GM19324 (cell line): ENCODE results near the gene EDDM13.
"Not testable (repeated sequence)": the region's sequence is repeated elsewhere in the genome, so short reads cannot be mapped to it uniquely, and the experiment has no call there.

Source experiments
- ATAC-seq: cut with Tn5 transposase; IDR thresholded peaks from one replicate; pipeline ENCODE4 v1.9.1; 2021; ENCODE audit warnings: mild to moderate bottlenecking, moderate library complexity; ENCODE audit not compliant: unreplicated experiment, low FRiP score

The EDDM13 gene

DNA sequence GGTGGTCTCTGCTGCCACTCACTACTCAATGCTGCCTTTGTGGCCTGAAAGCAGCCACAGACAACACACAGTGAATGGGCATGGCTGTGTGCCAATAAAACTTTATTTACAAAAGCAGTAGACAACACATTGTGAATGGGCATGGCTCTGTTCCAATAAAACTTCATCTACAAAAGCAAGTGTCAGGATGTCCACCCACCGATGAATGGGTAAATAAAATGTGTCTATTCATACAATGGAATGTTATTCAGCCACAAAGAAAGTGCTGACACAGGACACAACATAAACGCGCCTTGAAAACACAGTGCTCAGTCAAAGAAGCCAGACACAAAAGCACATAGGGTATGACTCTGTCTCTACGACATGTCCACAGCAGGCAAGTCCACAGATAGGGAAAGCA is 22.0 kb downstream of the EDDM13 start:
- no peak for ATAC-seq

DNA sequence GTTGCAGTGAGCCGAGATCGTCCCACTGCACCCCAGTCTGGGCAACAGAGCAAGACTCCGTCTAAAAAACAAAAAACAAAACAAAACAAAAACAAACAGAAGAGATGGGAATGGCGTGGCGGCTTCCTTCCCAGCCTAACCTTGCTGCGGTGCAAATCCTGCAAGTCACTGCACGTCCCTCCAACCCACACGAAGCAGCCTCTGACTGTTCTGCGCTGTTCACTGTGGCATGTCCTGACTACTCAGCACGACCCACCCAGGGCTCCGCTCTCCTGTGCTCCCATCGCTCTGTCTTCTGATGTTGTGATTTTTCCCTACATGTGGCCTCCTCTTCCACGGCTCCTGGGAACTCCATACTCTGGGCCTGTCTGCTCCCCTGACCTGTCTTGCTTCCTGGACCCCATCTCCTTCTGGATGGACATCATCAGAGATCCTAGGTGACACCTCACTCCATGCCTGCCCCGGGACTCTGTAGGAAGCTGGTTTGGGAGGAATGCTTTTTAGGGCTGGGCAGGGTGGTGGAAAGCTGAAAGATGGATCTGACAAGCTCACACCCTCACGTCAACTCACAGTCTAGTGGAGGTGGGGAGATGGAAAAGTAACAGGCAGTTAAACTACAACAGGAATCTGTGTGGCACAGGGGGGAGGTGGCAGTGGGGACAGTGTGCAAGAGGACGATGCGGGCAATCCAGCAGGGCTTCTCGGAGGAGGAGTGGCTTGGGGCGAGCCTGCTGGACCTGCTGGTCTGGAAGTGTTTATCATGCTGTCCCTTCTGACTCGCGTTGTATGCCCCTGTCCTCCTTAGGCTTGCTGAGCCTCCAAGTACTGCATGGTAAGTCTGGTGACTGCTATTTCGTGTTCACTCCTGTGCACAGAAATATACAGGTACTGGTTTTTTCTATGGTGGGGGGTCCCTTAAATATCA is 23.2 kb downstream of the EDDM13 start:
- ATAC-seq, result no peak

DNA sequence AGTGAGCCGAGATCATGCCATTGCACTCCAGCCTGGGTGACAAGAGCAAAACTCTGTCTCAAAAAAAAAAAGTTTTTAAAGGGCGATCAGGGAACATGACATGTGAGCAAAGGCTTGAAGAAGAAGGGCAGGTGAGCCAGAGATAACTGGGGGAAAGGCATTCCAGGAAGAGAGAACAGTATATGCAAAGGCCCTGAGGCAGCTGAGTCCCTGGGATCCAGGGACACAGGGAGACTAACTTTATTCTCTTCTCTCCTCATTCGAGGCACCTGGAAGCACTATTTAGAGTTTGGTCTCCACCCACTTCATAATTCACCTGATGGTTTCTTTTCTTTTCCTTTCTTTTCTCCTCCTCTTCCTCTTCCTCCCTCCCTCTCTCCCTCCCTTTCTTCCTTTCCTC is 24.5 kb downstream of the EDDM13 start:
- no peak for ATAC-seq

DNA sequence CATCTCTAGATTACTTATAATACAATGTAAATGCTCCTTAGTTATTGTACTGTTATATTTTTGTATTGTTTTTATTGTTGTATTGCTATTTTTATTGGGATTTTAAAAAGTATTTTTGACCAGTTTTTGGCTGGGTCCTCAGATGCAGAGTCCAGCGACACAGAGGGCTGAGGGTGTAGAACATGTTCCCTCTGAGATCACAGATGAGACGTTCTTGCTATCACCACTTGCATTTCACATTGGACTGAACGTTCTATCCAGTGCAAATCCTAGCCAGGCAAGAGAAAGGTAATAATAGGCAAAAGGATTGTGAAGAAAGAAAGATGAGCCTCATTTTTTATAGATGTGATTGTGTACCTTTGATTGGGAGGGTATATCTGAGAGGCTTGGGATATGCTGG is 27.1 kb downstream of the EDDM13 start:
- ATAC-seq, result no peak

DNA sequence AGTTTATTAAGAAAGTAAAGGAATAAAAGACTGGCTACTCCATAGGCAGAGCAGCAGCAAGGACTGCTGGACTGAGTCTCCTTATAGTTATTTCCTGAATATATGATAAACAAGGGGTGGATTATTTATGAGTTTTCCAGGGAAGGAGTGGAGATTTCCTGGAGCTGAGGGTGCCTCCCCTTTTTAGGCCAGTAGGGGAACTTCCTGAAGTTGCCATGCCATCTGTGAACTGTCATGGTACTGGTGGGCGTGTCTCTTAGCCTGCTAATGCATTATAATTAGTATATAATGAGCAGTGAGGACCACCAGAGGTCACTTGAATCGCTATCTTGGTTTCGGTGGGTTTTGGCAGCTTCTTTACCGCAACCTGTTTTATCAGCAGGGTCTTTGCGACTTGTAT is 28.6 kb downstream of the EDDM13 start:
- ATAC-seq, result no peak

DNA sequence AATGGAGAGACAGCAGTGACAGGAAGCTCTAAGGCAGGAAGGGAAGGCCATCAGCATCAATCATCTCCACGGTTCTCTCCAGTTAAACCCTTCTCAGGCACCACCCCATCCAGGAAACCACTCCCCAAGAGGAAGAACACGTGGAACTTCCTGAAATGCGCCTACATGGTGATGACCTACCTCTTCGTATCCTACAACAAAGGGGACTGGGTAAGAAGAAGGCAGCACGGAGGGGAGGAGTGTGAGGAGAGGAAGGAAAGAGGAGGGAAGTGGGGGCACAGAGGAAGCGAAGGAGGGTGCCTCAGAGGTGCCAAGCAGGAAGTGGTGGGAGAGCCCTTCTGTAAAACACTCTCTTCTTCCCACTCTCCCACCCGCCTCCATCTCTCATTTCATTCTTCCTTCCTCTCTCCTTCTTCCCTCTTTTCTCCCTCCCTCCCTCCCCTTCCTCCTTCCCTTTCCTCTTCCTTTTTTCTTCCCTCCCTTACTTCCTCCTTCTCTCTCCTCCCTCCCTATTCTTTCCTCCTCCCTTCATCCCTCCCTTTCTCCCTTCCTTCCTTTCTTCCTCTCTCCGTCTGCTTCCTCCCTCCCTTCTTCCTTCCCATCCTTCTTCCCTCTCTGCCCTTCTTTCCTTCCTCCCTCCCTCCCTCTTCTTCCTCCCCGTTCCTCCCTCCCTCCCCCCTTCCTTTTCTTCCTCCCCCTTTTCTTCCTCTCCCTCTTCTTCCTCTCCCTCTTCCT is 29.5 kb downstream of the EDDM13 start:
- no peak for ATAC-seq

DNA sequence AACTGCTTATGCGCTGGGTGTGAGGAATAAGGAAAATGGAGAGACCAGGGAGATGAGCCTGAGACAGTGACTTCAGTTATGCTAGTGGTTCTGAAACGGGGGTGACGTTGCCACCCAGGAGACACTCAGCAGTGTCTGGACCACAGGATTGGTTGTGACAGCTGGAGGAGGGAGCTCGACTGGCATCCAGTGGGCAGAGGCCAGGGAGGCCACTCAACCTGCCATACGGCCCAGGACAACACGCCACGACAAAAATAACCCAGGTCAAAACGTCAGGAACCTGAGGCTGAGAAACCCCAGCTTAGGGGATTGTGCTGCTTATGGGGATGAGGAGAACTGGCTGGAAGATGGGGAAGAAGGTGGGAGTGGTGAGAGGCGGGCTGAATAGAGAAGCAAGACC is 31.7 kb downstream of the EDDM13 start:
- ATAC-seq, result no peak

DNA sequence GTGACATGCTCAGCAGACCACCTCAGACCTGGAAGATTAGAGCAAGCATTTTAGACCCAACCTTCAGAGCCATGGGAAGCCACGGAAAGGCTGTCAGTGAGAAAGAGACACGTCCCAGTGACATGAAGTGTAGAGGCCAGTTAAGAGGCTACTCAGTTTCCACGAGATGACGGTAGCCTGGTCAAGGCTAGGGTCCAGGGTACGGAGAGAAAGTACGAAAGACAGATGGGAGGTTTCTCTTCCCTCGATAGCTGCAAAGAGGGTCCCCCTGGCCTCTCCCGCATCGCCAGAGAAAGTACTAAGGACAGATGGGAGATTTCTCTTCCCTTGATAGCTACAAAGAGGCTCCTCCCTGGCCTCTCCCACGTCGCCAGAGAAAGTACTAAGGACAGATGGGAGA is 33.5 kb downstream of the EDDM13 start:
- ATAC-seq, result no peak

DNA sequence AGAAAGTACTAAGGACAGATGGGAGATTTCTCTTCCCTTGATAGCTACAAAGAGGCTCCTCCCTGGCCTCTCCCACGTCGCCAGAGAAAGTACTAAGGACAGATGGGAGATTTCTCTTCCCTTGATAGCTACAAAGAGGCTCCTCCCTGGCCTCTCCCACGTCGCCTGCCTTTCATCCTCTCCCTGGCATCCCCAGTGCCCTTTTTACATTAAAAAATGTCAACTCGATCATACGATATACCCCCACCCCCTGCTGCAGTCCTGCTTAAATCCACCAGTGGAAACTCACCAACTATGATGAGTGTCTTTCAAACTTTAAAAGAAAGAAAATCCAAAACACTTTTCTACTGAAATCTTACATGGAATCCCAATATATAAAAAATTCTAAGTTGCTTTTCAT is 34.5 kb downstream of the EDDM13 start:
- ATAC-seq, result not testable (repeated sequence)

DNA sequence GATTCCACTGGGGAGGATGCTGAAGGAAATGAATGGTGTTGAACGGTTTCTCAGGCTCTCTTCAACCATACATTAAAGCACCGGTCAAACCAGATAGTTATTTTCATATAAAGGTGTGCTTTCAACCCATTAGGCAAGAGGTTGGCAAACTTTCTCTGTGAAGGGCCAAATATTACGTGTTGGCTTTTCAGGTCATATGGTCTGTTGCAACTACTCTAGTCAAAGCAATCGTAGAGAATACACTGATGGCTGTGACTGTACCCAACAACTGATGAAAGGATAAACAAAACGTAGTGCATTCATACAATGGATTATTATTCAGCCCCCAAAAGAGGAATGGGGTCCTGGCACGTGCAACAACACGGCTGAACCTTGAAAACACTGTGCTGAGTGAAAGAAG is 36.2 kb downstream of the EDDM13 start:
- ATAC-seq, result no peak

DNA sequence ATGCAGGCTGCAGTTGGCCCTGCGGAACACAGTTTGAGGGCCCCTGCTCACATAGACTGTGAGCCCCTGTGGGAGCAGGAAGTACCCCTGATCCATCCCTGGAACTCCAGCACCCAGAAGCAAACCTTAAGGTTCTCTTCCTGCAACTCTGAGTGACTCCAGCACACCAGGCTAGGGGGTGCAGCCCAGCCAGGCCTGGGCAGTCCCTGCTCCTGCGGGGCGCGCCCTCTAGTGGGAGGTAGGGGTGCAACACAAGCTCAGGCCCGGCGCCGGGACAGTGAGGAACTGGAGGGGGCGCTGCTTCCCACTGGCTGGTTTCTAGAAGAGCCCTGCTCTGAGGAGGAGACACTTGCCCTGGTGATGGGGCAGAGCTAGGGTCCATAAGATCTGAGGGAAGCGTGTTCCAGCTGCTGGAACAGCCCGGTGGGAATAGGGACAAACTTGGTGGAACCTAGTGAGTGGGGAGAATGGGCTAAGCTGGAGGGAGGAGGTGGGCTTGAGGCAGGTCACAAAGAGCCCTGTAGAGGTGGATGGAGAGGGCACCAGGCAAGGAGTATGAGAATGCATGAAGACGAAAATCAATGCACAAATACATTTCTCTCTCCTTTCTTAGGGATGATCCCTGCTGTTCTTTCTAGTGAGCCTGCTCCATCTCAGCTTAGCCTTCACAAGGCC is 37.1 kb downstream of the EDDM13 start:
- no peak for ATAC-seq

DNA sequence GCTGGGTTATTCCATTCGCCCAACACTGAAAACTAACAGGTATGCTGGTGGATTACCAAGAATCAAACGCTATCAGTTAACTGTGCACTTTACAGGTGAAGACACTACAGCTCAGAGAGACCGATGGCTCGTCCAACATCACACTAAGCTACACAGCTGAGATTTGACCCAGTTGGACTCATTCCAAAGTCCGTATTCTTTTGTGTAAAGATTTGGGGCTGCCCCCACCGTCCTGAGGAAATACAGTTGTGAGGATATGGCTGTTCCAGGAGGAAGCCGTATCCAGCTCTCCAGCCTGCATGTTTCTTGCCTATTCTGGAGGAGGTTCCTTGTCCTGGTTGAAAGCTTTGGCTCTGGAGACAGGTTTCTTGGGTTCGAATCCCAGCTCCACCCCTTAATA is 37.9 kb downstream of the EDDM13 start:
- no peak for ATAC-seq

DNA sequence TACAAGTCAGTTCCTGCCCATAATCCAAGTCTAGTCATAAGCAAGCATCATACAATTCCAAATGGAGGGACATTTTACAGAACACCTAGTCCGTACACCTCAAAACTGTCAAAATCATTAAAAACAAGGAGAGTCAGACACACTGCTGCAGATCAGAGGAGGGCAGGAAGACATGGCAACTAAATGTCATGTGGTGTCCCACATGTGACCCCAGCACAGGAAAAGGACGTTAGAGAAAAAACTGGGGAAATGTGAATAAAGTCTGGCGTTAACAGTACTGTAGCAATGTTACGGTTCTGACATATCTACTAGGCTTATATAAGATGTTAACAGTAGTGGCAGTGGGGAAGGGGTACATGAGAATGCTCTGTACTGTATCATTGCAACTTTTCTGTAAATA is 39.8 kb downstream of the EDDM13 start:
- ATAC-seq, result no peak

DNA sequence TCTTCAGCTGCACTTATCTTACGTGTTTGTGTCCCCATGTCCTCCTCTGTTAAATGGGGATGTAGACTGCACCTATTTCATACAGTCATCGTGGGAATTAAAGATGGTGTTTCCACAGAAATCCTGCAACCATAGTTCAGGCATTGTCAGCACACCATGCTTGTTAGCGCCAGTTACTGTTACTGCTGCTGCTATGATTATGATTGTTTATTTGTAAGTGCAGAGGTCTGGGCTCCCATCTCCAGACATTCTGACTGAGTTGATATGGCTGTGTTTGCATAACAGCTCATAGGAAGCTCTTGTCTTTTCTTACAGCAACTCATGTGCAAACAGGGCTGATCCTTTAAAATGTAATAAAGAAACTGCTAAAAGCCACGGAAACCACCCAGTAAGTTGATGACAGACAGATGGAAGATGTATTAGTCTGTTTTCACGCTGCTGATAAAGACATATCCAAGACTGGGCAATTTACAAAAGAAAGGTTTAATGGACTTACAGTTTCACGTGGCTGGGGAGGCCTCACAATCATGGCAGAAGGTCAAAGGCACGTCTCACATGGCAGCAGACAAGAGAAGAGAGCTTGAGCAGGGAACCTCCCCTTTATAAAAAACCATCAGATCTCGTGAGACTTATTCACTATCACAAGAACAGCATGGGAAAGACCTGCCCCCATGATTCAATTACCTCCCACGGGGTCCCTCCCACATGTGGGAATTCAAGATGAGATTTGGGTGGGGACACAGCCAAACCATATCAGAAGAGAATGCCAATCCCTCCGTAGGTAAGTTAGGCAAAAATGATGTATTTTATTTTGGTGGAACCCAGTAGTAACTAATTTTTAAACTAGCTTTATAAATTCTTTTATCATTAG is 40.5 kb downstream of the EDDM13 start:
- ATAC-seq, result no peak

DNA sequence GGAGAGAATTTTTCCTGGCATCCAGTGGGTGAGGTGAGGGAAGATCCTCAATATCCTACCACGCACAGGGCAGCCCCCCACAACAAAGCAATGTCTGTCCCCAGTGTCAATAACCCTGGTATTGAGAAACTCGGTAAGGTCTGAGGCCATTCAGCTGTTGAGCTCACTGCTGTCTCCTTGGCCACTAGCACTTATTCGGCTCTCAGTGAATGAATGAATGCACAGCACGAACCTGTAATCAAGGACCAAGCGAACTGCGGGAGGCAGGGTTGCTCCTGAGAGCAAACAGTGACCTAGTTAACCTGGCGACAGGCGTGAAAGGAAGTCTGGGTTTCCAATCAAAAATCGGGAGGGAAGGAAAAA is 41.5 kb downstream of the EDDM13 start:
- ATAC-seq, result no peak

DNA sequence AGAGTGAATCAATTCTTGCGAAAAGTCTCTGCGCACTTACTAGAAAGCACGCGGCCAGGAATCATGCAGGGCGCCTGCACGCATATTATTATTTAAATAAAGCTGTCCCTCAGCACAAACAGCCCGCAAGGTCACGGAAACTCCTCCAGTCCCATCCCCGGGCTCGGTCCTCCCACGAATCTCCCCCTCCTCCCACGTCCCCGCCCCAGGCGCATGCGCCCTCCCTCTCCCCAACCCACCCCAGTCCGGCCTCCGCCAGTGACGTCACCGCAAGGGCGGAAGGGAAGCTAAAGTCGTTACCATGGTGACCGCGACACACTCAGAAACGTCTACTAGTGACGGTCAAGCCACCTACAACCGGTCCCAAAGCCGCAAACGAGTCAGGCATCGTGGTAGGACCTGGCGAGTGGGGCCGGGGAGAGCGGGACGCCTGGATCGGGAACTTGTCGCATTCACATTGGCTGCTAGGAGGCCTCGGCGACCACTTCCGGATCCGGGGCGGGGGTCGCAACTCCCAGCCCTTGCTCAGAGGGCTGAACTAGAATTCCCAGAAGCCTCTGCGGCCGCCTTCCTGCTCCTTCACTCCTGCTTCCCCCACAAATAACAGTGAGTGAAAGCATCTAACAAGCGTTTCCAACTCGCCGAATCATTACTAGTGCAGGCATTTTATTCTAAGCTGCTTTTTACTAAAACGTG is 42.0 kb downstream of the EDDM13 start, which contains the start of gene ZSCAN5A:
TSS of gene ZSCAN5A (minus strand) at position 459 of the 696 bp plus-strand sequence. CDS start 89,793 bp downstream, outside the sequence.
- peak; percentile 92 for ATAC-seq

DNA sequence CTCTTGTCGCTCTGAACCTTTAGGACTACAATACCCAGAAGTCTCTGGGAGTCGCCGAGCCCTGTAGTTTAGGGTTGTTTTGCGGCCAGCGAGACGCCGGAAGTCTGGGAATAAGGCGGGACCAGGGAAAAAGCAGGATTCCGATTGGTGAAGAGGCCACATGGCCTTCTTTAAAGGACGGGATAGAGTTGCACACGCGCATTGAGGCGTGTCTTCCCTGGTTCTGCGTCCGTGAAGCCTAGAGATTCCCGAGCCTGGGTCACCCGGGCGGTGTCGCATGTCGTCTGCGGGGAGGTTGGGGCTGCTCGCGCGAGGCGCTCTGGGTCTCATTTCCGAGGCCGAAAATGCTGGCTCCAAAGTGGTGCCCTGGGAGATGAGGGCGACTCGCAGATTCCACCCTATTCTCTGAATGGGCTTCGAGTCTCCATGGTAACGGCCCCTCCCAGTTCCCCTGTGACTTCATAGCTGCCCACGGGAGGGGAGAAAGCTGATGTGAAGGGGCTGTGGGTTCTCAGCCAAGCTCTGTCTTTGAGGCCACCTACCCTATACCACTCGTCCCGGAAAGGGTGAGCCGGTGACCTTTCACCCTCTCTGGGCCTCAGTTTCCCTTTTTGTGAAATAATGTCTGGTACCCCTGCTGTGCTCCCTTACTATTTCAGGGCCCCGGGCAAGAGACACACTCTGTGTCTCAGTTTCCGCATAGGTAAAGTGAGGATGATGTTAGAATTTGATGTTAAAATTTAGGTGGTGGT is 42.7 kb downstream of the EDDM13 start:
- peak; percentile 85 for ATAC-seq

DNA sequence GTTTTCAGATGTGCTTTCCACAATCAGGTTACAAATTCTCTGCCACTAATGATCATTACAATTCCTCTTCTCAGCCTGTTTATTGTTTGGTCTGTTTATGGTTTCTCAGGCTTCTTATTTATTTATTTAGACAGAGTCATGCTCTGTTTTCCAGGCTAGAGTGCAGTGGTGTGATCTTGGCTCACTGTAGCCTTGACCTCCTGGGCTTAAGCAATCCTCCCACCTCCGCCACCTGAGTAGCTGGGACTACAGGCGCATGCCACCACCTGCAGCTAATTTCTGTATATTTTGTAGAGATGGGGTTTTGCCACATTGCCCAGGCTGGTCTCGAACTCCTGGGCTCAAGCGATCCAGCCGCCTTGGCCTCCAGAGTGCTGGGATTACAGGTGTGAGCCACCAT is 44.2 kb downstream of the EDDM13 start:
- ATAC-seq, result no peak

DNA sequence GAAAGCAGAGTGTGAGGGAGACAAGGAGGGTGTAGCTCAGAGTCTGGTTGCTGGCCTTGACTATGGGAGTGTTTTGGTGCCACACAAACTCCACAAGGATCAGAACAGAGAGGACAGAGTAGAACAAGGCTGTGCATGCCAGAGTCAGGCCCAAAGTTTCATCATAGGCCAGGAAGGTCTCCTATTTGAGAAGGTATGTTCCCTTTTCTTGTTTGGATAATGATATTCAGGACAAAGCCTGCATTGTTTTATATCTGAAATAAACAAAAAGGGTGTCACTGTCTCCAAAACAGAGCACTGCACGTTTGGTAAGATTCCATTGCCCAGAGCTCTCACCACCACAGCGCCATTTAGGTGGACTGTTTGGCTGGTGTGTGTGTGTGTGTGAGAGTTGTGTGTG is 45.2 kb downstream of the EDDM13 start:
- no peak for ATAC-seq
